Measurements from ENCODE around the gene MYLK.
"Not testable (repeated sequence)": the region's sequence is repeated elsewhere in the genome, so short reads cannot be mapped to it uniquely, and the experiment has no call there.

Gene MYLK

DNA sequence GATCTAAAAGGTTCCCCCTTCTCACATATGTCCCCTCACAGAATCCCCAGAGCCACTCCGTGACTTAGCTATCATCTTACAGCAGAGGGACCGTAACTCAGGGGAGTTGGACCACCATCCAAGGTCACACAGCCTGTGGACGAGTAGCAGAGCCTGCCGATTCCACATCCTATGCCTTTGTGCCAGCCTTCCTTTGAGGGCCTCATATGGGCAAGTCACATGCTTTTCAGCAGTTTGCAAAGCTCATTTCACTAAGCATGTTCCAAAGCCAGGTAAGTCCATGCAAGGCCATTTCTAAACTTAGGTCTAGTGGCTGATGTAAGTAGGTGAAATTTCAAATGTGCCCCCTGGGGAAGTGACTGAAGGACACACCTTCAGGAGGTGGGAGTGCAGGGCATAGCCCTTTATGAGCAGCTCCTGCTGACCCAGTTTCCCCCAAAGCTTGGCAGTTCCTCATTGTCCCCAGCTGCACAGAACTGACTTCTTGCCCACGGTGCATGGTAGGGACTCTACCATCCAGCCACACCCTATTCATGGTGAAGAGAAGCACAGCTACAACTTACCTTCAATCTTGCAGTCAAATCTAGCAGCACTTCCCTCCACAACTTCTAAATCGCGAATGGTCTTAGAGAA is 265.9 kb downstream of the MYLK start:
- DNase-seq: no peak

DNA sequence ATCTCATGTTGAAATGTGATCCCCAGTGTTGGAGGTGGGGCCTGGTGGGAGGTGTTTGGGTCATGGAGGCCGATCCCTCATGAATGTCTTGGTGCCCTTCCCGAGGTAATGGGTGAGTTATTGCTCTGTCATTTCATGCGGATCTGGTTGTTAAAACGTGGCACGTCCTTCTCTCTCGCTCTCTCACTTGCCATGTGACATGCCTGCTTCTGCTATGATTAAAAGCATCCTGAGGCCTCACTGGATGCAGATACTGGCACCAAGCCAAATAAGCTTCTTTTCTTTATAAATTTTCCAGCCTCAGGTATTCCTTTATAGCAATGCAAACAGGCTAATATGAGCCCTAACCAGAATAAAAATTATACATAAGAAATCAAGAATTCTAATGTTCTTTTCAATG is 267.5 kb downstream of the MYLK start:
- DNase-seq: no peak

DNA sequence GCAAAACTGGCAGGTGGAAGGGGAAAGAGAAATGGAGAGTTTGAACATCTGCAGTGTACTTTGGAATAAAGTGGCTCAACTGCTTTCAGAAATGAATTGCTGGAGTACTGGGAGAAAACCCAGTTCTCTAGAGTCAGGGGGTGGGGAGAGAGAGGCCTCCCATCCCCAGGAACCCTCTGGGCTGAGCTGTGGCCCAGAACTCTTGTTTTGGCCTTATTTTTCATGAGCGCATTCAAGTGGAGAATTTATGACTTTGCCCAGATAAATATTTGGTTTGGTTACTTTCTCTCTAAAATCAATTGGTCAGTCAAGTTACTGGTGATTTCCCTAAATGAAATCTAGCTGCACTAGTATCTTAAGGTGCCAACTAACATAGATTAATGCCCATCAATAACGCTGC is 270.6 kb downstream of the MYLK start:
- no peak for DNase-seq

DNA sequence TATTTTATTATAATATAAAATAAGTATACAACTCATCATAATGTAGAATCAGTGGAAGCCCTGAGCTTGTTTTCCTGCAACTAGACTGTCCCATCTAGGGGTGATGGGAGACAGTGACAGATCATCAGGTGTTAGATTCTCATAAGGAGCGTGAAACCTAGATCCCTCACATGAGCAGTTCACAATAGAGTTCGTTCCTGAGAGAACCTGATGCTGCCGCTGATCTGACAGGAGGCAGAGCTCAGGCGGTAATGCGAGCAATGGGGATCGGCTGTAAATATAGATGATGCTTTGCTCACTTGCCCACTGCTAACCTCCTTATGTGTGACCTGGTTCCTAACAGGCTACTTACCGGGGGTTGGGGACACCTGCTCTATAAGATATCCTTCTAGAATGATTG is 272.5 kb downstream of the MYLK start:
- DNase-seq: not testable (repeated sequence)

DNA sequence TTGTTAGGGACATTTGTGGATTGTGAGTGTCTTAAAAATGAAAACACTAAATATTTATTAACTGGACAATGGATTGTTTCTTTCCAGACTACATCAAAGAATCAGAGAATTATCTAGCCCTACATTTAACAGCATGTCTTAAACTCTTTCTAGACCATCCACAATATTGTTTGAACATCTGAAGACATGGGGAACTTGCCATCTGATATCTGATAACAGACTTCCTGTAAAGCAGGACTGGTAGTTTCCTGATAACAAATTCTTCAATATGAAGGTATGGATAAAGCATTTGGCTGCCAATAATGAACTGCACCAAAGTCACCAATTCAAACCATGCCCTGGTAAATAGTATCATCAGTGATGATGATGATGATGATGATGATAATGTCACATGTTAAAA is 273.1 kb downstream of the MYLK start:
- DNase-seq: no peak

DNA sequence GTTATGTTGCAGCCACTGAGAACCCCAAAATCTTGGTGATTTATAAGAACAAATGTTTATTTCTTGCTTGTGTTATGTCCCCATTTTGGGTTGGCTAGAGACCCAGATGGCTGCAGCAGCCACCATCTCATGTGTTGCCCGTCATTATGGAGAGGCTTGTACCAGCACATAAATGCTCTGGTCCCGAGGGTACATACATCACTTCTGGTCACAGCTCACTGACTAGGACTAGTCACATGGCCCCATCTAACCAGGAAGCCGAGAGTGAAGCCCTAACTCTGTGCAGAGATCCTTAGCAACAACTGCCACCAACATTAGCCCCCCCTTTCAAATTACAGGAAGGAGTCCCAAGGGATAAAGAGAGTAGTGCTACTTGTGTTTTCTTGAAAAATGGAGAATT is 273.8 kb downstream of the MYLK start:
- no peak for DNase-seq

DNA sequence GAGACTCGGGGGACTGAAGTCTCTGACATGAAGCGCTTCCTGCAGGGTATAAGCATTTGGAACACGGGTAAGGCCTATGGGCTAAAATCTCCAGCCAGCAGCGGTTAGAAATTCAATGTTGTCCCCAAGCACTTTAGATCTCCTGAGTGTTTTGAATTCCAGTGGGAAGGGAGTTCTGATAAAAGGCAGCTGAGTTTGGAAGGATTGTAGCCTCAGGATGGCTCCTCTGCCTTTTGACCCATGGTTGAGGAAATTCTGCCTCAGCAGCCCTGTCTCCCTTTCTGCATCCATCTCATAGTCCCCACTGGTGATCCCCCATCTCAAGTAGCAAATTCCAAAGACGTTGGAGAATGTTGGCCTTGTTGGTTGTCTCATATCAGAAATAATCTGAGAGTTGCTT is 275.1 kb downstream of the MYLK start:
- no peak for DNase-seq

DNA sequence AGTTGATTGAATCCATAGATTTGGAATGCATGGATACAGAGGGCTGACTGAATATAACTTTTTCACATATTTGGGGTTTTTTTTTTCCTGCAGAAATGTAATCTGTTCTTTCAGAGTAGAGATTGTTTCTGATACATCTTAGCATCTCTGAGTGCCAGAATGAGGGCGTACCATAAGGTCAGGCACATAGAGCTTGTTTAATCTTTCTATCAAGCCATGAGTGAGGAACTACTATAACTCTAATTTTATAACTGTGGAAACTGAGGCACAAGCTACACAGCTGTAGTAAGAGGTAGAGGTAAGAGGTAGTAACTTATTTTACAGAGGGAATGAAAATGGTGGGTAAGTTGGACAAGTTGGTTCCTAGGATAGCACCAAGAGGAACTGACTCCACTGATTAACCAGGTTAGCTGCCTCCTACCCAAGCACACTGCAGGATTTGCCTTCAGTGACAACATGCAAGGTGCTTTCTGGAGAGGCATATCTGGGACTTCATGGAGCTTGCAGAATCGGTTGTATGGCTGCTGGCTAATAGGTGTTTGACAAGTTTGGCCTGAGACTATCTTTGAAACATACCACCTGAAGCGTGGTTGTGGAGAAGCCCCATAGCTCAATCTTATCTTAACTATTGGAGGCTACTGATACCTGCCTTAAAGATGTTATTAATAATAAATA is 275.7 kb downstream of the MYLK start:
- DNase-seq: no peak

DNA sequence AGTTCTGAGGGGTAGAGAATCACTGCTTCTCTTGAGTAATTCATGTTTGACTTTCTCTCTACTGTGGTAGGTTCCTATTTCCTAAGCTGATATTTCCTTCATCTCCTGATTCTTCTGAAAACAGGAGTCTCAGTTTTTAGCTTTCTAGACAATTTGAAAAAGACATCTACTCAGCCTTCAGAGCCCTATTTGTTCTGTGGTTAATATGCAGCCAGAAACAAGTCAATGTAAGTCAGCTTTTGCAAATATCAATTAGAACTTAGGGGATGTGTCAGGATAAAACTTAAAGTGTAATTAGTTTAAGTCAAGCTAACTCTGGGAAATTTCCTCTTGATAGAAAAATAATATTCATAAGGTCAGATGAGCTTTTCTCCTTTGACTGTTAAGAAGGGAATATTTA is 277.6 kb downstream of the MYLK start:
- no peak for DNase-seq

DNA sequence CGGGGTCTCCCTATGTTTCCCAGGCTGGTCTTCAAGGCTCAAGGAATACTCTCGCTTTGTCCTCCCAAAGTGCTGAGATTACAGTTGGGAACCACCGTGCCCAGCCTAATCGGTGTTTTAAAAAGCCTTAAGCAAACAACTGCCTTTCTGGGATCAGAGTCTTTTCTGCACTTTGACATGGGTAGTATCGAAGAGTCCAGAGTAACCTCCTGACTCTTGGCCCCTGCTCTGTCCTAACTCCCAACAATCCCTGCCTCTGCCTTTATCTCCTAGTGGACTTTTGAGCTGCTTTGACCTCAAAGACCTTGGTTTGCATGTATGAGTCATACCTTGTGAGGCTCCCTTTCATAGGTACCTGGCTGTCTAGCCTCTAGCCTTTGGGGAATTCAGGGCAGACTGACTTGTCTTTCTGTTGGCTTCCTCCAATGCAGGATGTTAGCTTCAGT is 278.3 kb downstream of the MYLK start:
- no peak for DNase-seq

DNA sequence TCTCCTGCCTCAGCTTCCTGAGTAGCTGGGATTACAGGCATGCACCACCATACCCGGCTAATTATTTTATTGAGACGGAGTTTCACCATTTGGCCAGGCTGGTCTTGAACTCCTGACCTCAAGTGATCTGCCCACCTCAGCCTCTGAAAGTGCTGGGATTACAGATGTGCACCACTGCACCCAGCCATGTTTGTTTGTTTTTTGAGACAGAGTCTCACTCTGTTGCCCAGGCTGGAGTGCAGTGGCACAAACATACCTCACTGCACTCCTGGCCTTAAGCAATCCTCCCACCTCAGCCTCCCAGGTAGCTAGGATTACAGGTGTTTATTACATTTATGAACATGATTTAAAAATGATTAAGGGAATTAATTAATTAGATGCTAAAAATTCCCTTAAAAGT is 281.0 kb downstream of the MYLK start:
- not testable (repeated sequence) for DNase-seq

DNA sequence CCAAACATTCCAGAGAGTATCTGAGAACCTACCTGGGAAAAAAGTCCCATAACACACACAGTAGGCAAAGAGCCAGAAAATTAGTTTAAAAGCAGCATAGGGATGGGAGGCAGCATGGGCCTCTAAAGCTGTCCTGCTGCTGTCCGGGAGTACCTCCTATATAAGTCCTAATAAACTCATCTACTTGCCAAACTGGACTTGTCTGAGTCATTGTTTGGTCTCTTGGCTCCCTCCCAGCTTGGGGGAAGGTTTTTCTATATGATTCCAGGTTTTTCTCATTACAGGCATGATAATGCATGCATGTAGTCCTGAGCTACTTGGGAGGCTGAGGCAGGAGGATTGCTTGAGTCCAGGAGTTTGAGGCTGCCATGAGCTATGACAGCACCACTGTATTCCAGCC is 281.8 kb downstream of the MYLK start:
- no peak for DNase-seq

DNA sequence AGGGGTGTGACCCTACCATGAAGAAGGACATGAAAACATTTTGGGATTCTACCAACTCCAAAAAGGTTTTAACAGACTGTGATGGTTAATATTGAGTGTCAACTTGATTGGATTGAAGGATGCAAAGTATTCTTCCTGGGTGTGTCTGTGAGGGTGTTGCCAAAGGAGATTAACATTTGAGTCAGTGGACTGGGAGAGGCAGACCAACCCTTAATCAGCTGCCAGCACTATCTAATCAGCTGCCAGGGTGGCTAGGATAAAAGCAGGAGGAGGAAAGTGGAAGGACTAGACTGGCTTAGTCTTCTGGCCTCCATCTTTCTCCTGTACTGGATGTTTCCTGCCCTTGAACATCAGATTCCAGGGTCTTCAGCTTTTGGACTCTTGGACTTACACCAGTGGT is 283.3 kb downstream of the MYLK start:
- not testable (repeated sequence) for DNase-seq

DNA sequence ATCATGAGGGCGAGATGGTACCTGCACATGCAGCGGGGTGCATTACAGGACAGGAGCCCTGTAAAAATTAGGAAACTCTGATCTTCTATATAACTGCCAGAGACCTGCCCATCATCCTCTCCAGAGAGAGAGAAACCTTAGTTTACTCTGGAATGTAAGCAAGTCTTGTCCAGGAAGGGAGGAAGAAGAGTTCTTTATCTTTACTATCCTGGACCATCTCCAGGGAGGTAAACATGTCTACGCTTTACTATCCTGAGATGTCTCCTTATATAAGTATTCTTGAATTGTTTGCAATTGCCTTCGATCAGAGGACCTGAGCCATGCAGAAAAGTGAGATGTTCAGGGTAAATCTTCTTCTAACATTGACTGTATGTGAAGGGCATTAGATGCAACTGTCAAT is 286.6 kb downstream of the MYLK start:
- no peak for DNase-seq

DNA sequence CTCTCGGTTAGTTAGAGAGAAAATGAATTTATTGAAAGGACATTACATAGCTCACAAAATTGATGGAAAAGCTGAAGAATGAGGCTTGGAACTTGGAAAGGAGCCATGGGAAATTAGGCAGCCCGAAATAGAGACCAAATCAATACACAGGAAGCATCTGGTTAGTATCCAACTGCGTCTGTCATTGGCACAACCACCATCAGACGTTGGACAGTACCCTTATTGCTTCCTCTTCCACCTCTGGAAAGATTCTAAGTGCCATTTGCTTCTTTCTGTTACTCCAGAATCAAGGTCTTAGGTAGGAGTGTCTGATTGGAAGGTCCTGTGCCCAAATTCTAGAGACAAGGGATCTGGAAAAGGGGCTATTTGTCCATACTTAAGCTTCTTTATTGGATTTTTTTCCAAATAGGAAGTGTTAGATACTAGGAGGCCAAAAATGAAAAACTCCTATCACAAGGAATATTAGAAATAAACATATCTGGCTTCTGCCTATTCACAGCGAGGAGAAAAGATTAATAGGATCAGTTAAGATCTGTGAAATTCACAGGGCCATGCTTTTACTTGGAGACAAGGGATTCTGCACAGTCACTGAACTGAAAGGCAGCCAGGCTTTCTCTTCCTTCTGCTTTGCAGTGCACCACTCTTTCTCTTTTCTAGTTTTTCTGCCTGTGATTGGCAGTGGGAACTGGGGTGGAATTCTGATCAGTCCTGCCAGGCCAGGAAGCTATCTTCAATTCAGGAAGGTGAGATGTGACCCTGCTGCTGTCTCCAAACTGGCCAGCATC is 288.5 kb downstream of the MYLK start:
- DNase-seq: no peak

DNA sequence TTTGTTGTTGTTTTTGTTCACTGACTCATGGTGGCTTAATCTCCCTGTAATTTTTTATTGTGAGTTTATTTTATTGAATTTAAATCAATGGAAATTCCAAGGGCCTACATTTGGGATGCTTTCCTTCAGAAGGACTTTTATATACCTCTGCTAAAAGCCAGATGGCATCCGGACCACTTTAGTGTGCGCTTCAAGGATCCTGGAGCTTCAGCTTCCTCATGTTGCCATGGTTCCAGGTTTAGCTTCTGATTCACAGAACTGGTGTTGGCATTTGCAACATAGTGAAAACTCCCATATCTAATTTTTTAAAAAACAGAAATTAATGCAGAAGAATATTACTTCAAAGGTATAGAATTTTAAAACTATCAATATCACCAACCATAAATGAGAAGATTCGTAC is 290.8 kb downstream of the MYLK start:
- DNase-seq: no peak

DNA sequence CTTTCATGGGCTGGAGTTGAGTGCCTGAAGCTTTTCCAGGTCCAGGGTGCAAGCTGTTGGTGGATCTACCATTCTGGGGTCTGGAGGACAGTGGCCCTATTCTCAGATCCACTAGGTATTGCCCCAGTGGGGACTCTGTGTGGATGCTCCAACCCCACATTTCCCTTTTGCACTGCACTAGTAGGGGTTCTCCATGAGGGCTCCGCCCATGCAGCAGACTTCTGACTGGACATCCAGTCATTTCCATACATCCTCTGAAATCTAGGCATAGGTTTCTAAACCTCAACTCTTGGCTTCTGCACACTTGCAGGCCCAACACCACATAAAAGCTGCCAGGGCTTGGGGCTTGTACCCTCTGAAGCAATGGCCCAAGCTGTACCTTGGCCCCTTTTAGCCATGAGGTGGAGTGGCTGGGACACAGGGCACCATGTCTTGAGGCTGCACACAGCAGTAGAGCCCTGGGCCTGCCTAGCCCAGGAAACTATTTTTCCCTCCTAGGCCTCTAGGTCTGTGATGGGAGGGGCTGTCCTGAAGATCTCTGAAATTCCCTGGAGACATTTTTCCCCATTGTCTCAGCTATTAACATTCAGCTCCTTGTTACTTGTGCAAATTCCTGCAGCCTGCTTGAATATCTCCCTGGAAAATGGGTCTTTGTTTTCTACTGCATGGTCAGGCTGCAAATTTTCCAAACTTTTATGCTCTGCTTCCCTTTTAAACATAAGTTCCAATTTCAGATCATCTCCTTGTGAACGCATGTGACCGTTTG is 293.3 kb downstream of the MYLK start:
- no peak for DNase-seq

DNA sequence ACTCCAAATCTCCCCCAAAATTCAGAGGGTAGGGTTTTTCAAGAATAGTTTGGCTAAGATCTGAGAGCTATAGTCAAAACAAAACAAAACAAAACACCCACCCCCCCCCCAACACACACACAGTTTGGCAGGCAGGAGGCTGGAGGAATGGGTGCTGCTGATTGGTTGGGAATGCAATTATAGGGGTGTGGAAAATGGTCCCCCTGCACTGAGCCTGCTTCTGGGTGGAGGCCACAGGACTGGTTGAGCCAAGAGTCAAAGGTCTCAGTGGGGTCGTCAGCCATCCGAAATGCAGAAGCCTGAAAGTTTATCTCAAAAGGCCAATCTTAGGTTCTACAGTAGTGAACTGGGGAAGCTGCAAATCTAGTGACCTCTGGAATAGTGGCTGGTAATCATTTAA is 296.7 kb downstream of the MYLK start:
- DNase-seq: no peak

DNA sequence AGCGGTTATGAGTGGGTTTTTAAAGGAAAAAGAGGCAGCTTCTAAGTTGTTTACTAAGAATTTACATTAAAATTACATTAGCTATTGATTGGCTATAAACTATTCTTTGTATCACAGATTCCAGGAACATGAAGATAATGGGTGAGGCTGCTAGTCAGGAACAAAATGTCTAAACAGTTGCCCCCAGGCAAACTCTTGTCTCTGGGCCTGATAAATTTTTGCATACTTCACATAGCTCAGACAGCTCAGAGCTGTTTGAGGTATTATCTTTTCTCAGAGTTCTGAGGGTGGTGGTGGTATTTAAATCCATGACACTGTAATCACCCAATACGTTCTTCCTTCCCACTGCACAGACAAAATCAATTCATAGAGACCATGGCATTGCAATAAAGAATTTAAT is 297.2 kb downstream of the MYLK start:
- DNase-seq: no peak

DNA sequence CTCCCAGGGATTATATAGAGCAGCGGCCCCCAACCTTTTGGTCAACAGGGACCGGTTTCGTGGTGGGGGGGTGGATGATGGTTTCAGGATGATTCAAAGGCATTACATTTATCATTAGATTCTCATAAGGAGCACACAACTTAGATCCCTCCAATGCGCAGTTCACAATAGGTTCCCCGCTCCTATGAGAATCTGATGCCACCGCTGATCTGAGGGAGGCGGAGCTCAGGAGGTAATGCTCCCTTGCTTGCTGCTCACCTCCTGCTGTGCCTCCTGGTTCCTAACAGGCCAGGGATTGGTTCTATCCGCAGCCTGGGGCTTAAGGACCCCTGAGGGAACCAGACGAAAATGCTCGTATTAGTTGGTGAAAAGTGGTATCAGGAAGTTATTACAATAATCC is 298.0 kb downstream of the MYLK start:
- DNase-seq: peak; percentile 9 to 14

DNA sequence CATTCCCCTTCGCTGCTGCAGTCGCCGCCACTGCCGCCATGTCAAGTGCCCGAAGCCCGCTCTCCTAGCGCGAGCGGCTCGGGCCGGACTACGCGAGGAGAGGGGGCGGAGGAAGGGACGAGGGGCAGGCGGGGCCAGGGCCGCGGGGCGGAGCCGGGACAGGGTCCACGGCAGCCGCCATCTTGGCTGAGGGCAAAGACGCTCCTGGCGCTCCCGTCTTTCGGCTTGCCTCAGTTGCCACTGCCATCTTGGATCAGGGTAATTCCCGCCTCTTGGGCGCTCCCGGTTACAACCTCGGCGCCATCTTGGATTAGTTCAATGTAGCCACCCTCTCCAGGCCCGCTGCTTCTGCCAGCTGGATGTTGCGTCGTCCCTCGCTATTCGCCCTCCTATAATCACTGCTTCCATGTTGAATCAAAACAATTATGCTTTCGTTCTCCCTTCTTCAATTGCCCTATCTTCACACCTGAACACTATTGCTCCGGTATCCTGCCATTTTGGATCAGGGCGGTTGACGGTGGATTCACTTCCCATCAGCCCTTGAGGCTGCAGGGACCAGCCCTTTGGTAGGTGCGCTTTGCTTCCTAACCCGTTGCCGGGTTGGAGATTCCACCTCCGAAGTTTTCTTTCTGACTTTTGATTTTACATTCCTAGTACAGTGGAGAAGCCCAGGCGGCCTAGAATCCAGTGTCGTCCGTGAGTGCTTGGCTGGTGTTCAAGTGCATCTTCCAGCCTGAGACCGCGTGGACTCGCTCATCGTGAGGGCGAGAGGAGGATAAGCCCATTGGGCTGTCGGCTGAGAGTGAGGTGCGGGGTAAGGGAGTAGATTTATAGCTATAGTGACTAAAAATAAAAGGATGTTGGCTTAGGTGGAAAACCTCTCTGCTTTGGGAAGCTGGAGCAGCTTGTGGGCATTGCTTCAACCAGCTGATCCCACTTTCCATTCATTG is 298.9 kb downstream of the MYLK start, which contains the start of gene HACD2:
HACD2 (minus strand) TSS at position 66 of the 950 bp plus-strand sequence; CDS start at position 40, 26 bp downstream.
- peak; percentile 92 for DNase-seq

All from activated CD4-positive, alpha-beta T cell treated with anti-CD3 and anti-CD28 coated beads for 4 hours (primary cell).